Neuronal stem cell (in vitro differentiated cells): ENCODE measurements around the gene KIFC1.

Experiments
- DNase-seq: peaks from one replicate; pipeline ENCODE4 v3.0.0-alpha.2; 2013; ENCODE audit warnings: low spot score
- H2AFZ ChIP-seq: one replicate; pipeline ENCODE4 v1.6.1; 2013; ENCODE audit warnings: mild to moderate bottlenecking, low read length, inconsistent platforms
- H2AK5ac ChIP-seq: 2 replicates; pipeline ENCODE4 v1.6.1; 2013; ENCODE audit warnings: low read depth, mild to moderate bottlenecking, inconsistent platforms, low read length, moderate library complexity, mixed read lengths
- H2BK120ac ChIP-seq: 2 replicates; pipeline ENCODE4 v1.6.1; 2013; ENCODE audit warnings: low read depth, mild to moderate bottlenecking, inconsistent platforms, low read length, moderate library complexity, mixed read lengths
- H2BK12ac ChIP-seq: one replicate; pipeline ENCODE4 v1.6.1; 2013; ENCODE audit warnings: low read length, inconsistent platforms
- H2BK15ac ChIP-seq: 2 replicates; pipeline ENCODE4 v1.6.1; 2013; ENCODE audit warnings: mild to moderate bottlenecking, low read length, inconsistent platforms, mixed read lengths
- H2BK5ac ChIP-seq: one replicate; pipeline ENCODE4 v1.6.1; 2013; ENCODE audit warnings: inconsistent platforms, mild to moderate bottlenecking, low read length, moderate library complexity
- H3K14ac ChIP-seq: one replicate; pipeline ENCODE4 v1.6.1; 2013; ENCODE audit warnings: low read length, inconsistent platforms
- H3K18ac ChIP-seq: 2 replicates; pipeline ENCODE4 v1.6.1; 2013; ENCODE audit warnings: low read length, inconsistent platforms
- H3K23ac ChIP-seq: 2 replicates; pipeline ENCODE4 v1.6.1; 2013; ENCODE audit warnings: low read depth, mild to moderate bottlenecking, mixed read lengths, low read length, inconsistent platforms; ENCODE audit not compliant: poor library complexity
- H3K27ac ChIP-seq: replicated peaks from 3 replicates; pipeline ENCODE4 v1.5.1; 2013; ENCODE audit warnings: low read length, inconsistent platforms
- H3K27me3 ChIP-seq, 3 experiments: 2 replicates each; pipeline ENCODE4 v1.6.1; 2013; ENCODE audit warnings: low read length in 3 of 3, mild to moderate bottlenecking in 2 of 3, inconsistent platforms in 1 of 3, low read depth in 1 of 3, mixed read lengths in 1 of 3, moderate library complexity in 1 of 3; ENCODE audit not compliant: control insufficient read depth in 3 of 3, insufficient read depth in 3 of 3
- H3K36me3 ChIP-seq, 2 donors: replicated peaks in 1 of 2; 2 replicates each; pipeline ENCODE4 v1.6.1; 2013; ENCODE audit warnings: low read length in 2 of 2; ENCODE audit not compliant: control insufficient read depth in 2 of 2, insufficient read depth in 2 of 2
- H3K4ac ChIP-seq: 2 replicates; pipeline ENCODE4 v1.6.1; 2013; ENCODE audit warnings: inconsistent platforms, mild to moderate bottlenecking, low read length, moderate library complexity
- H3K4me1 ChIP-seq, 2 donors: 1 replicate in 1 of 2; 2 replicates in 1 of 2; pipeline ENCODE4 v1.6.1; 2013; ENCODE audit warnings: low read length in 2 of 2, low read depth in 1 of 2; ENCODE audit not compliant: control insufficient read depth in 2 of 2, insufficient read depth in 1 of 2
- H3K4me2 ChIP-seq: one replicate; pipeline ENCODE4 v1.6.1; 2013; ENCODE audit warnings: mild to moderate bottlenecking, low read length, inconsistent platforms; ENCODE audit not compliant: insufficient read depth, poor library complexity, severe bottlenecking
- H3K4me3 ChIP-seq, 2 donors: 2 replicates each; pipeline ENCODE4 v1.5.1; 2013; ENCODE audit warnings: low read length in 2 of 2, mild to moderate bottlenecking in 2 of 2, inconsistent platforms in 1 of 2, moderate library complexity in 1 of 2
- H3K79me1 ChIP-seq: one replicate; pipeline ENCODE4 v1.6.1; 2013; ENCODE audit warnings: low read depth, mild to moderate bottlenecking, inconsistent platforms, low read length, moderate library complexity
- H3K9ac ChIP-seq: one replicate; pipeline ENCODE4 v1.6.1; 2013; ENCODE audit warnings: mild to moderate bottlenecking, low read depth, low read length, inconsistent platforms; ENCODE audit not compliant: poor library complexity
- H3K9me3 ChIP-seq, 2 donors: replicated peaks in 1 of 2; 2 replicates each; pipeline versions ENCODE3 to v1.6.1; 2013; ENCODE audit warnings: low read length in 2 of 2, mild to moderate bottlenecking in 2 of 2, inconsistent platforms in 1 of 2, low read depth in 1 of 2, mixed read lengths in 1 of 2, moderate library complexity in 1 of 2; ENCODE audit not compliant: control insufficient read depth in 2 of 2, insufficient read depth in 1 of 2
- H4K8ac ChIP-seq: one replicate; pipeline ENCODE4 v1.6.1; 2013; ENCODE audit warnings: low read depth, mild to moderate bottlenecking, inconsistent platforms, low read length, moderate library complexity
- H4K91ac ChIP-seq: one replicate; pipeline ENCODE4 v1.6.1; 2013; ENCODE audit warnings: low read length, low read depth, mild to moderate bottlenecking, inconsistent platforms; ENCODE audit not compliant: poor library complexity
- WGBS, 2 donors: extraction: QIAGEN DNeasy Blood & Tissue Kit; methylation state at CpG; one replicate each; pipeline ENCODE4 v1.1.7; 2013; ENCODE audit warnings: missing lambda C conversion rate in 2 of 2, mixed read lengths in 1 of 2; ENCODE audit not compliant: insufficient read length in 2 of 2, insufficient replicate concordance in 1 of 2; ENCODE audit errors: extremely low coverage in 2 of 2; 5-methylcytosine and 5-hydroxymethylcytosine counted together

KIFC1 gene

DNA sequence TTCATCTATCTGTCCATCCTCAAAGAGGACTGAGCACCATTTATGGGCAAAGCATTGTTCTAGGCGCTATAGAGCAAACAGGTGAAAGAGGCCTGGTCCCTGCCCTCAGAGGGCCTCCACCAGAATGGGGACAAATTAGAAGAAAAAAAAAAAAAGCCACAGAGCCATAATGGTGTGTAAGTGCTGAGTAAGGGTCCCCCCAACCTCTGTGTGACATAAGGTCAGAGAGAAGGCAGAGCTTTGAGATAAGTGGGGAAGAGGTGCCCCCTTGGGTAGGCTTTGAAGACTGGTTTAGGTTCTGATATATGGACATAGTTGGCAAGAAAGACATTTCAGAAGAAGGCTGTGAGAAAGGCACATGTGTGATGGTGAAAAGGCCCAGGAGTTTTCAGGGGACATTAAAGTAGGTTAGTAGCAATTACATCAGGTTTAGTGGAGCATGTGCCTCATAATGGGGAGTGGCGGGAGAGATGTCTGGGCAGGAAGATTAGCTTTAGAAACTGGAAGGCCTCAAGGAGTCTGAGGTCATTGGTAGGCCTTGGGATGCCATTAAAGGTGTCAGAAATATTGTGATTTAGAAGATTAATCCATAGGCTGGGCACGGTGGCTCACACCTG, 47.5 kb downstream of the KIFC1 start:
- H3K4ac ChIP-seq: no peak overlapping the region
- peaks cover 0 to 3% of the 10 kb centered on the region in 2 donors for H3K9me3 ChIP-seq
- H3K36me3 ChIP-seq: peaks cover 77 to 96% of the 10 kb centered on the region in 2 donors
- no peak for DNase-seq
- H3K4me1 ChIP-seq: peaks cover 0 to 1% of the 10 kb centered on the region in 2 donors
- H2BK15ac ChIP-seq: no peak overlapping the region
- H2BK12ac ChIP-seq: no peak overlapping the region
- H2AFZ ChIP-seq: no peak overlapping the region
- no peak overlapping the region for H4K8ac ChIP-seq
- no peak overlapping the region for H3K9ac ChIP-seq
- no peak overlapping the region for H3K27ac ChIP-seq
- peaks cover 12% of the 10 kb centered on the region for H3K79me1 ChIP-seq
- WGBS, 2 donors: no CpG with 5 or more reads among the region's 3 CpGs
- H4K91ac ChIP-seq: no peak overlapping the region
- H3K27me3 ChIP-seq: no peaks in the 10 kb centered on the region
- H3K14ac ChIP-seq: no peak overlapping the region
- H2AK5ac ChIP-seq: no peak overlapping the region
- no peak overlapping the region for H3K23ac ChIP-seq
- H3K4me3 ChIP-seq: no peak overlapping the region
- no peak overlapping the region for H2BK120ac ChIP-seq
- no peak overlapping the region for H2BK5ac ChIP-seq
- no peak overlapping the region for H3K4me2 ChIP-seq
- no peak overlapping the region for H3K18ac ChIP-seq

DNA sequence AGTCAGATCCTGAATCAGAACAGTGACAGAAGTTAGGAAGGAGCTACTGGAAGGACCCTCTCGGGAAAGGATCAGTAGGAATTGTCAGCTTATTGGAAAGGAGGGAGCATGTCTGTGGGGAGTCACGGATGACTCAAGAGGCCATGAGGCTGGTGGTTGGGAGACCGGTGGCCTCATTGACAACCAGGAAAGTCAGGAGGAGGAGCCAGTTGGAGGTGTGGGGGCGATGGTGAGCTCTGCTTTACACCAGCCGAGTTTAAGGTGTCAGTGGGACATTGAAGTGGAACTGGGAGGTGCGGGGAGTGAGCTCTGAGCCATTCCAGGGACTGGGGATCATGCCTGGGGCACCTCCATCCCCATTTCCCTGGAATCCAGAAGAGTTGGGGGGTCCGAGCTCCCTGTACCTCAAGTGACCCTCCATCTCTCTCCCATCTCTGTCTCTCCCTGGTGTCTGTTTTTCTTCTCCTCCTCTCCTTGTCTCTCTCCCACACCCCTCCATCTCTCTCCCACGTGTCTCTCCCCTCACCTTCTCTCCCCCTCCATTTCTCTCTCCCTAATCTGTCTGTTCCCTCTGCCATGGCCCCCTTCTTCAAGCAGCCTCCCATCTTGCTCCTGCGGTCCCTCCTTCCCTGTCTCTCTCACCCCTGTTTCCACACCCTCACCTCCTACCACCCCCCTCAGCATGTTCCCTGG, 48.5 kb downstream of the KIFC1 start:
- Histone ChIP-seq H2BK15ac (no peak overlapping the region), H4K91ac (no peak overlapping the region), H3K4me2 (no peak overlapping the region), H4K8ac (no peak overlapping the region), H3K14ac (no peak overlapping the region), H3K27ac (no peak overlapping the region), H2BK5ac (no peak overlapping the region), H3K9ac (no peak overlapping the region), H3K23ac (no peak overlapping the region), H3K4me3 (no peak overlapping the region), H2AK5ac (no peak overlapping the region), H3K9me3 (peaks cover 0 to 3% of the 10 kb centered on the region in 2 donors), H2BK12ac (no peak overlapping the region), H3K36me3 (peaks cover 86 to 96% of the 10 kb centered on the region in 2 donors), H2BK120ac (no peak overlapping the region), H3K4me1 (no peaks in the 10 kb centered on the region), H3K18ac (no peak overlapping the region), H3K4ac (no peak overlapping the region), H2AFZ (no peak overlapping the region), H3K79me1 (peaks cover 11% of the 10 kb centered on the region), H3K27me3 (no peaks in the 10 kb centered on the region)
- no peak for DNase-seq
- WGBS, 2 donors: no CpG with 5 or more reads among the region's 9 CpGs

DNA sequence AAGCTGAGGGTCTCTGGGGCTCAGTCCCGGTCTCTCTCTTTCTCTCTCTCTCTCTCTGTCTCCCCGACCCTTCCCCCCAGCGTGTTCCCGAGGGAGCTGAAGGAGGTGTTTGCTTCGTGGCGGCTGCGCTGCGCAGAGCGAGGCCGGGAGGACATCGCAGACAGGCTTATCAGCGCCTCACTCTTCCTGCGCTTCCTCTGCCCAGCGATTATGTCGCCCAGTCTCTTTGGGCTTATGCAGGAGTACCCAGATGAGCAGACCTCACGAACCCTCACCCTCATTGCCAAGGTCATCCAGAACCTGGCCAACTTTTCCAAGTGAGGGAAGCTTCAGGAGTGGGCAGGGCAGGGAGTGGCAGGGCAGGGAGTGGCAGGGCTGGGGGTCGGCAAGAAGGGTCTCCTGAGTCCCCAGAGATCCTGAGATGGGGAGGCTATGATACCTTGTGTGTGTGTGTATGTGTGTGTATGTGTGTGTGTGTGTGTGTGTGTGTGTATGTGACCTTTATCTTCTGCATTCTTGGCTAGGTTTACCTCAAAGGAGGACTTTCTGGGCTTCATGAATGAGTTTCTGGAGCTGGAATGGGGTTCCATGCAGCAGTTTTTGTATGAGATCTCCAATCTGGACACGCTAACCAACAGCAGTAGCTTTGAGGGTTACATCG, 49.2 kb downstream of the KIFC1 start:
- no peaks in the 10 kb centered on the region for H3K4me1 ChIP-seq
- no peak overlapping the region for H2AFZ ChIP-seq
- no peak overlapping the region for H2BK5ac ChIP-seq
- H2BK120ac ChIP-seq: no peak overlapping the region
- no peak overlapping the region for H2AK5ac ChIP-seq
- H3K27me3 ChIP-seq: no peaks in the 10 kb centered on the region
- H3K4ac ChIP-seq: no peak overlapping the region
- no peak overlapping the region for H4K91ac ChIP-seq
- no peak overlapping the region for H4K8ac ChIP-seq
- H3K18ac ChIP-seq: no peak overlapping the region
- no peak overlapping the region for H3K14ac ChIP-seq
- no peak overlapping the region for H3K23ac ChIP-seq
- peaks cover 0 to 3% of the 10 kb centered on the region in 2 donors for H3K9me3 ChIP-seq
- H2BK12ac ChIP-seq: no peak overlapping the region
- H3K36me3 ChIP-seq: peaks cover 81 to 96% of the 10 kb centered on the region in 2 donors
- no peak overlapping the region for H3K4me3 ChIP-seq
- H2BK15ac ChIP-seq: no peak overlapping the region
- peaks cover 7% of the 10 kb centered on the region for H3K79me1 ChIP-seq
- H3K27ac ChIP-seq: no peak overlapping the region
- H3K9ac ChIP-seq: peak overlapping the region; percentile 2
- no peak overlapping the region for H3K4me2 ChIP-seq
- DNase-seq: no peak
- WGBS, 2 donors: no CpG with 5 or more reads among the region's 19 CpGs

DNA sequence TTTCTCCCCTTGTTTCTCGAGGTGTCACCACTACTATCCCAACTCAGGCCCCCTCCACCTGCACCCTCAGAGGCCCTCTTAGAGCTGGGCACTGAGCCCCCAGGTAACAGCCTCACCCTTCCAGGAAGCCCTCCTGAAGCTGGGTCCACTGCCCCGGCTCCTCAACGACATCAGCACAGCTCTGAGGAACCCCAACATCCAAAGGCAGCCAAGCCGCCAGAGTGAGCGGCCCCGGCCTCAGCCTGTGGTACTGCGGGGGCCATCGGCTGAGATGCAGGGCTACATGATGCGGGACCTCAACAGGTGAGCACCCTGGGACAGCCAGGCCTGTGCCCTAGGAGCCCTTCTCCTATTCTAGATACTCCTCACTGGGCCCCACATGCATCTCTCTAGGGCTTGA, 49.8 kb downstream of the KIFC1 start:
- H4K8ac ChIP-seq: no peak overlapping the region
- H3K14ac ChIP-seq: no peak overlapping the region
- H2BK120ac ChIP-seq: no peak overlapping the region
- no peak overlapping the region for H4K91ac ChIP-seq
- no peak overlapping the region for H3K4me2 ChIP-seq
- no peak overlapping the region for H3K18ac ChIP-seq
- H2BK15ac ChIP-seq: no peak overlapping the region
- no peak overlapping the region for H3K4ac ChIP-seq
- peaks cover 7% of the 10 kb centered on the region for H3K79me1 ChIP-seq
- H3K4me3 ChIP-seq: no peak overlapping the region
- H3K27ac ChIP-seq: no peak overlapping the region
- H2BK12ac ChIP-seq: no peak overlapping the region
- no peak for DNase-seq
- no peak overlapping the region for H2AK5ac ChIP-seq
- H3K23ac ChIP-seq: no peak overlapping the region
- H3K9me3 ChIP-seq: peaks cover 0 to 3% of the 10 kb centered on the region in 2 donors
- no peak overlapping the region for H3K9ac ChIP-seq
- H2BK5ac ChIP-seq: no peak overlapping the region
- no peak overlapping the region for H2AFZ ChIP-seq
- H3K27me3 ChIP-seq: no peaks in the 10 kb centered on the region
- peaks cover 83 to 96% of the 10 kb centered on the region in 2 donors for H3K36me3 ChIP-seq
- no peaks in the 10 kb centered on the region for H3K4me1 ChIP-seq
- WGBS, 2 donors: no CpG with 5 or more reads among the region's 9 CpGs
